IPS DF 4.7 (cell line): ENCODE data around the gene ETDB.
"Not testable (repeated sequence)": the region's sequence is repeated elsewhere in the genome, so short reads cannot be mapped to it uniquely, and the experiment has no call there.

ENCODE experiments used
- DNase-seq: peaks from one replicate; pipeline ENCODE4 v3.0.0-alpha.2; 2013; ENCODE audit warnings: low spot score; ENCODE audit errors: extremely low read depth

Gene ETDB

GRCh38 chrX:135120056-135120576 lies at the start of gene ETDB:
Gene ETDB, minus strand, starts transcription at chrX:135120526. Its CDS starts 1,265 bp downstream, at chrX:135119261.
- DNase-seq = not testable (repeated sequence)

GRCh38 chrX:135169534-135169933 lies 49.2 kb upstream of the ETDB start:
- not testable (repeated sequence) for DNase-seq

GRCh38 chrX:135168486-135168885 lies 48.2 kb upstream of the ETDB start:
- no peak for DNase-seq

DNA sequence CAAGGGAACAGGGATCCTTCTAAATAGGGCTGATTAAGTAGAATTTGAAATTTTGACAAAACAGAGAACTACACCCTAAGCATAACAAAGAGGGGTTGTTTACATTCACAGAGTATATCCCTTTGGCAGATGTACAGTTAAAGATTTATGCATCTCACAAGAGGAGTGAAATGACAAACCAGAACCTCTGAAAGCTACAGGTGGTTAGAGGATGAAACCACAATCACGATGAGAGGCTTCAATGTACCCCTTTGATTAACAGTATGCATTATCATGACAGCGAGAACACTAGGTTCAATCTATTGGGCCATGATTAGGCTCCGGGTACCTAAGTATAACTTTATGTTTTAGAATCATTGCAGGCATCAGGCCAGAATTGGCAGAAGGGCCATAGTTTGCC lies 34.4 kb upstream of the ETDB start:
- not testable (repeated sequence) for DNase-seq

DNA sequence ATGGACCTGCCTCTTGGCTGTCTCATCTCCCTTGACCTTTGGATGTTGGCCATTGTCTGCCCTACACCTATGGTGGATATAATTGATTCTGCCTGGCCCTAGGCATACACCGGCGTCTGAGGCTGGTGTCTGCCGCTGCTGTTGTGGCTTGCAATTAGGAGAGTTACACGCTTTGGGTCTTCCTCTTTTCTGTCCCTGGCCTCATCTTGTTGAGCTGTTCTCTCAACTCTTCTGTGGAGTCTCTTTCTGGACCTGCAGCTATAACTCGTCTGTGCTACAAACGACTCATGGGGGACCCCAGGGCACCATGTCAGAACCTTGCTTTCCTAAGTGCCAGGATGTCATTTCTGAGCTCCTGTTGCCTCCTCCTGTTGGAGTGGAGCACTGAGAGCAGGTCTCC lies 5.8 kb upstream of the ETDB start:
- DNase-seq = not testable (repeated sequence)

DNA sequence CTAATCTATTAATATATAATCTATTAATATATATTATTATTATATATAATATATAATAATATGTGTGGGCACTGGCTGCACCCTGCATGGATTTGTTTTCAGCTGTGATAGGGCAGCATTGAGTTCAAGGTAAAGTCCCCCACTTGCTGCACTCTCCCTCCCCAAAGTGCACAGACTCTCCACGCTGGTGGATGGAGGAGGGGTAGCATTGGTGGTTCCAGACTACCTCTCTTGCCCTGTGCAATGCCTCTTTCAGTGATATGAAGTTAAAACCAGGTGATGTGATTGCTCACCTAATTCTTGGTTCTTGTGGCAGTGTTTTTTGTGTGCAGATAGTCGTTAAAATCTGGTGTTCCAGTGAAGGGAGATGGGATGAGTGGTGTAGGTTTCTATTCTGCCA lies 4.3 kb downstream of the ETDB start:
- not testable (repeated sequence) for DNase-seq

GRCh38 chrX:135114392-135114791 lies 5.9 kb downstream of the ETDB start:
- no peak for DNase-seq

DNA sequence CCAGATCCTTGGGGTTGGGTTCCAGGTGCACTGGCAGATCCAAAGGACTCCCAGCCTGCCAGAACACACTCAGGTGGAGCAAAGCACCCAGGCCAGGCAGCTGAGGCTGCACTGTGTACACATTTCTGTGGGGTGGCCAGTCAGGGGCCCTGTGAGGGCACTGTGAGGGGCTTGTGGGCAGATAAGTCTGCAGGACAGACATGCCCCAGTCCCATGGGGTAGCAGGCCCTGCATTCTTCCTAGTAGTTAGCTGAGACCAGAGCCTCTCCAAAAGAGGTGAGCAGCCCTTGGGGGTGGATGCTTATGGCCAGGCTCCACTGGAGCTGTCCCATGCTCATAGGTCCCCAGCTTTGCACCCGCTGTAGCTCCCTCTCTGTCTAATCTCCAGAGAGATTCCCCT lies 7.6 kb downstream of the ETDB start:
- DNase-seq = no peak

DNA sequence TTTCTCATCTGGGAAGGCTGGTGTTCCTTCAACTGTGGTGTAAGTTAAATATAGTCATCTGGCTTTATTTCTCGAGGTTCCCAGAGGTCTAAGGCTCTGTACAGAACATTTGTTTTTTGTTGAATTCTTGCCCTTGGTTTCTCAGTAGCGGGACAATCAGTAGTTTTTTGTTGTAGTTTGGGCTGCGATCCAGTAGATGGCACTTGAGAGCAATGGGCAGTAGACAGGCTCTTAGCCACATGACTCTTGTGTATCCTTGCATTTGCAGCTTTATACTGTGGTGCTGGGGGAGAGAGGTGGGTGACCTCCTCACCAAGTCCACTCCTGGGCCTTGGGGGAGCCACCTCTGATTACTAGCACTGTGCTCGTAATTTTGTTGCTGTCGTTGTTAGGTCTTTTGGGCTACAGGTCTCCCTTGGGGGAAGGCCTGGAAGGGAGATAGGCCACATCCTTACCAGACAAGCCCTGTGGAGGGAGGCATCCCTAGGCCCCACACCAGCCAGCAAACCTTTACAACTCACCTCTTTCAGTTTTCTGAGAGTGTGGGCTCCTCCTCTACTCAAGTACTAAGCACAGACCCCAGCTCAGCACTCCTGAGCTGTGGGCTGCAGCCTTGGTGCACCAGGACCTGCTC lies 8.1 kb downstream of the ETDB start:
- DNase-seq = no peak

DNA sequence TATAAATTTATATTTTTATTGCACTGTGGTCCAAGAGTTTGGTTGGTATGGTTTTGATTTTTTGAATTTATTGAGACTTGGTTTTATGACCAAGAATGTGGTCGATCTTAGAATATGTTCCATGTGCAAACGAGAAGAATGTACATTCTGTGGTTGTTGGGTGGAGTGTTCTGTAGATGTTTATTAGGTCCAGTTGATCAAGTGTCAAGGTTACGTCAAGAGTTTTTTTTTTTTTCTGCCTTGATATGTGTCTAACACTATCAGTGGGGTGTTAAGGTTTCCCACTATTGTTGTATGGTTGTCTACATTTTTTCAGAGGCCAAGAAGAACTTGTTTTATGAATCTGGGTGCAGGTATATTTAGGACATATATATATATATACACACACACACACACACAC lies 10.8 kb downstream of the ETDB start:
- no peak for DNase-seq

DNA sequence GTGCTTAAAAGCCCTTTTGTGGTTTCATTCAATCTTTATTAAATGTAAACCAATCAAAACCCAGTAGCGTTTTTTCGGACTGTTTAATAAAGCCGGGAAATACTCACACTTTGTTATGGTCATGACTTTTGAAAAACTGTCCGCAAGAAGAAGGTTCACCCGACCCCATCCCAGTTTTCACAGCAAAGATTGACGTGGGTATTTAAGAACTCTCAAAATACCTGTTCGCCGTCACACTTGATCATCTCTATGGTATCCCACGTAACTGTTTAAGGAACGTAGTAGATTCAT lies 20.9 kb downstream of the ETDB start:
- no peak for DNase-seq

- not testable (repeated sequence) for DNase-seq
Observed at GRCh38 chrX:135097196-135097744, 23.1 kb downstream of the ETDB start.

DNA sequence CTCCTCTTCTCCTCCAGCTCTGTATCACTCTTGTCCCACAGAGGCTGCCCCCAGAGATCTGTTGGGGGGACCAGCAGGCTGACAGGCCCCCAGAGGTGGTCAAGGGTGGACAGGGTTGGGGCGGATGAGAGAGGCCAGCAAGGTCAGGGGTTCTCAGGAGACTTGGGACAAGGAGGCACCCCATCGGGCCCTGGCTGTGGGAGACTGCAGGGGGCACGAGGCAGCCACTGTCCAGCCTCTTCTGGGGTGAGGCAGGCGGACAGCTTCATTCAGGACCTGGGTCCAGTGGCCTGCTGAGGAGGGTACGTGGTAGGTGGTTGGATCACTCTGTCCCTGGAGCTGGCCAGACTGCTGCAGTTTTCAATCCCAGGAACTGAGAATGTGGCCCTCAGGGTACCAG lies 24.6 kb downstream of the ETDB start:
- DNase-seq = no peak

DNA sequence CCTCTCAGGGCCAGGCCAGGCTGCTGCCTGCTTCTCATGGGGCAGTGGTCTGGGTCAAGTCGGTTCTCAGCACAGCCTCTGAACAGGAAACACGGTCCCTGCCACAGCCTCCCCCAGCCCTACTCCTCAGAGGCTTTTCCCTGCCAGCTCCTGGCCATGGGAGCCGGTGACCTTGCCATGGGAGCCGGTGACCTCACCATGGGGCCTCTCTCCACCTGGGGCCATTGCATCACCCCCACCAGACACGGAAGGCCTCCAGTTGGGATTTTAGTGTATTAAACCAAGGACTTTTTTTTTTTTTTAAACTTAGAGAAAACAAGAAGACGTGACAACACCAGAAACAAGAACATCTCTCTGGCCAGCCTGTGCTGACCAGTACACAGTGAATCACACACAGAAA lies 25.6 kb downstream of the ETDB start:
- no peak for DNase-seq

- no peak for DNase-seq
Observed at GRCh38 chrX:135089126-135089525, 31.2 kb downstream of the ETDB start.

GRCh38 chrX:135087867-135088266 lies 32.5 kb downstream of the ETDB start:
- DNase-seq = no peak

DNA sequence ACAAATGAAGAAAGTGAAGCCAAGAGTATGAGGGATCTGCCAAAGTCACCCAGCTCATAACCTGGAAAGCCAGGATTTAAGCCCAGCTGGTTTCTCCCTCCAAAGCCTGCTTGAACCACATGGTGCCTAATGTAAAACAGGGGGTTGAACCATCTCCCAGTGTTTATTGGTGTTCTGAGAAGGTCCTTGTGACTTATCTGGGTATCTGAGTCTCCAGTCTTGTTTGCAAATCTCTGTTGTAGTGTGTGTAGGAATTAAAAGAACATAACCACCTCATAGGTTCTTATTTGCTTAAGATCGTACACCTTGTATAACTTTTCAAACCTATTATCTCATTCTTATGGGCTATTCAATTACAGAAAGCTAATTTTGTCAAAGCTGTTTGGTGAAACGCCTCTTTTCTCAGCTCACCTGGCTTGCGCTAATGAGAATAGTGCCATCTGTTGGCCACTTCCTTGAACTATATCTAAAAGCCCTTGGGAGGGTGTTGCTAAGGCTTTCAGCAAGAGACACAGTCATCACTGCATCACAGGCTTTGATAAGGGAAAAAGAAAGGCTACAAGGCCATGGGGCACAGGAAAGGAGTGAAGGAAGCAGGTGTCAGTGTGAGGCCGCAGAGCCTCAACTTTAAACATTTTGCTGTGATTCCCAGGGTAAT lies 34.0 kb downstream of the ETDB start:
- no peak for DNase-seq

DNA sequence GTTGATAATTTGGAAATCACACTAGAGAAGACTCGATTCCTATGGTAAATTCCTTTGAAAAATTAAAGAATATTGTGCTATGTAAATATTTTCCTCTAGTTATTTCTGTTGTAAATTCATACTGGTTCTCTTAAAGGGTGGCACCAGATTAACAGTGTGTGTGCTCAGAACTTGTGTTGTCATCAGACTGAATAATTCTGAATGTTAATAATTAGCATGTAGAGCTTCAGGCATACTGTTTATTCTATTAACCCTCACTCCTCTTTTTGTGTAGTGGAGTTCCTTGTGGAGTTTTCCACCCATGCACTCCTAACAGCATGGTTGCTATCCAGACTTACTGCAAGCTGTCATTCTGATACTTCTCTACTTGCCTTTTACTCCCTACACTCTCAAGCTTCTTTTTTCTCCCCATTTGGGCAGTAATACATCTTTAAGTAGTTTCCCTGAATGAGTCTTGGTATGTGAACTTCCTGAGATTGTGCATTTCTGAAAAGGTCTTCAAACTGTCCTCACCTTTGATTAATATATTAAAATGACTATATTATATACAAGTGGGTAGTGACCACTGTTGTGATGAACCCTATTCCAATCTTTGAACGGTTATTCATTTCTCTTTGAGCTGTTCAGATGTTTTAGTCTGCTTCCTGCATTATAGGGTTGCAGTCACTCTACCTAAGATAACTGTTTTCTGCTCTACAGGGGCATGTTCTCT lies 38.5 kb downstream of the ETDB start:
- no peak for DNase-seq
